Fibroblast of pulmonary artery (primary cell): ENCODE data around the gene HLA-DPB1.

ENCODE experiments used
- DNase-seq: peaks from one replicate; pipeline ENCODE4 v3.0.0-alpha.2; 2010; ENCODE audit warnings: low read depth
- H3K4me3 ChIP-seq: replicated peaks from 2 replicates; pipeline ENCODE4 v1.5.1; 2011; ENCODE audit warnings: low read depth, mild to moderate bottlenecking, control low read depth, low read length, moderate library complexity
- TF ChIP-seq, protein P1 (sequence below): IDR thresholded peaks from 2 replicates; pipeline ENCODE4 v1.5.1; 2011; ENCODE audit warnings: mild to moderate bottlenecking, control low read depth, low read length, inconsistent platforms; ENCODE audit errors: missing control alignments

HLA-DPB1 gene

DNA sequence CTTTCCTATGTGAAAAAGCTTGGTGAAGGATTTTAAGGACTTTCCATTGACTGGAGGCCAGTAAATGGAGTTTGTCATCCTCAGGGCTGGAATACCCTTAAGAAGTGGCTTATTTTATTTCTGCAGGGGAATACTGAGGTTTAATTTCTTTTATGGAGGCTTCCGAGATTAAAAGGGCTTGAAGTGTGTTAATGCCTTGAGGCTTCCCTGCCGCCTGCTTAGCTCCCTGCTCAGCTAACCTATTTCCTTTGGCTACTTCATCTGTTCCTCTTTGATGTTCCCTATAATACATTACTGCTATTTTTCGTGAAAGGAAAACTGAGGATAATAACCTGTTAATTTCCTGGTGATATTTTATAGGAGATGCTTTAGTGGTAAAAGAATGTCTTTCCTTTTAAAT, 44.2 kb downstream of the HLA-DPB1 start:
- no peak for DNase-seq
- TF ChIP-seq, protein P1, sequence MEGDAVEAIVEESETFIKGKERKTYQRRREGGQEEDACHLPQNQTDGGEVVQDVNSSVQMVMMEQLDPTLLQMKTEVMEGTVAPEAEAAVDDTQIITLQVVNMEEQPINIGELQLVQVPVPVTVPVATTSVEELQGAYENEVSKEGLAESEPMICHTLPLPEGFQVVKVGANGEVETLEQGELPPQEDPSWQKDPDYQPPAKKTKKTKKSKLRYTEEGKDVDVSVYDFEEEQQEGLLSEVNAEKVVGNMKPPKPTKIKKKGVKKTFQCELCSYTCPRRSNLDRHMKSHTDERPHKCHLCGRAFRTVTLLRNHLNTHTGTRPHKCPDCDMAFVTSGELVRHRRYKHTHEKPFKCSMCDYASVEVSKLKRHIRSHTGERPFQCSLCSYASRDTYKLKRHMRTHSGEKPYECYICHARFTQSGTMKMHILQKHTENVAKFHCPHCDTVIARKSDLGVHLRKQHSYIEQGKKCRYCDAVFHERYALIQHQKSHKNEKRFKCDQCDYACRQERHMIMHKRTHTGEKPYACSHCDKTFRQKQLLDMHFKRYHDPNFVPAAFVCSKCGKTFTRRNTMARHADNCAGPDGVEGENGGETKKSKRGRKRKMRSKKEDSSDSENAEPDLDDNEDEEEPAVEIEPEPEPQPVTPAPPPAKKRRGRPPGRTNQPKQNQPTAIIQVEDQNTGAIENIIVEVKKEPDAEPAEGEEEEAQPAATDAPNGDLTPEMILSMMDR: no peak
- no peak overlapping the region for H3K4me3 ChIP-seq

DNA sequence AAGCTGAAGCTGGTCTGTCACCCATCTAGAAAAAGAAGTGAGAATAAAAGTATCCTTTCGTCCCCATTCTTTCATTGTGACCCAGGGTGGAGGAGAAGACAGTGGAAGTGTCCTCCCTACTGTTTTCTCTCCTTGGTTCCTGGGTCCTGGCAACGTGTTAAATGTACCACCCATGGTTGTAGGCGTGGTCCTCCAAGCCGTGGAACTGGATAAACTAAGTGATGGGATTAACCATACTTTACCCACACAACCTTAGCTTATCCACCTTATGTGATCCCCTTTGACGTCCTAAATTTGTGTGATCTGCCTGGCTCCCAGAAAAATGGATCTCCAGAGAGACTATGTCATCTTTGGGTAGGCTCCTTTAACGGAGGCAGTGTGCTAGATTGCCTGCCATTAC, 47.4 kb downstream of the HLA-DPB1 start:
- TF ChIP-seq, protein P1: no peak
- no peak for DNase-seq
- H3K4me3 ChIP-seq: no peak overlapping the region

DNA sequence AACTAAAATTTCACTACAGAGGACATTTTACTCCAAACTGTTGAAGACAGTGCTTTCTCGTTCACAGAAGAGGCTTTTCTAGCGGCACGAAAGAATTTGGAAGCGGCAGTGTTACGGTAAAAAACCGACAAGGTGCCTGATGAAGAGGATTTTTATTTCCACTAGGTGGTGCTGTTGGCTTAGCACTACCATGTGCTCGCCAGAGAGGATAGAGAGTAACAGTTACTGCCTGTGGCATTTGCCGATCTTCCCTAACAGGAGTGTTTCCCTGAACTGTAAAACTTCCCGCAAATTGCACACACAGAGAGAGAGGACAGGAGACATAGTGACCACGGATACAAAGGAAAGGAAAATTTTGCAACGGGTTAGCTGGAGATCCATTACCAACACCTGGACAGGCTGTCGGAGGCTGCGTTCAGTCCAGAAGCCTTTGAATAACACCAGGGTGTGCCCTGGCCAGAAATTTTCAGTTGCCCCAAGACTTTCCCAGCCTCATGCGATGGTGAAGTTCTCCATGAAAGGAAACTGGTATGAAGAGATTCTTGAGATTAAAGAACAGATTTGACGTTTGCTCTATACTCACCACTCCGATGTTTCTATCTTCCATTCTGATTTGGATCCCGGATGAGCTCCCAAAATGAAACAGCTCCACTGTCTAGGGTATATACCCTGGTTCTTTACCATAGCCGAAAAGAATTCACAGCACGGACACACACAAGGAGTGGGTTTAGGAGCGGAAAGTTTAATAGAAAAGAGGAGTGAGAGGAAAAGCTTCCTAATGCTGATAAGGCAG, 48.1 kb downstream of the HLA-DPB1 start:
- H3K4me3 ChIP-seq: no peak overlapping the region
- TF ChIP-seq, protein P1: peak; percentile 32
- DNase-seq: peak; percentile 37

DNA sequence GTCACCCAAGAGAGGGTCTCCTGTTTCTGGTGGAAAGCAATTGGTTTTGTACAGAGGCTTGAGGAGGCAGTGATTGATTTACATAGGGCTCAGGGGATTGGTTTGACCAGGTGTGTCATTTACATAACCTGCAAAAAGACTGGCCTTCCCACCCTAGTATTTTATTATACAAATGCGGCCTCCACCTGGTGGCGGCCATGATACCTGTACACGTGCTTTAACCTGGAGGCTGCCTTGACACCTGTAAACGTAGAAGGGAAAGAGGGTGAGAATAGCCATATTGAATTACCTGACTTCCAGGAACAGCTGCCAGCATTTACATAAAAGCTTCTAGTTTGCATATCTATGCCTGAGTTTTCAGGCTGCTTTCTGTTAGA, 48.7 kb downstream of the HLA-DPB1 start:
- no peak for DNase-seq
- TF ChIP-seq, protein P1: no peak
- H3K4me3 ChIP-seq: no peak overlapping the region

DNA sequence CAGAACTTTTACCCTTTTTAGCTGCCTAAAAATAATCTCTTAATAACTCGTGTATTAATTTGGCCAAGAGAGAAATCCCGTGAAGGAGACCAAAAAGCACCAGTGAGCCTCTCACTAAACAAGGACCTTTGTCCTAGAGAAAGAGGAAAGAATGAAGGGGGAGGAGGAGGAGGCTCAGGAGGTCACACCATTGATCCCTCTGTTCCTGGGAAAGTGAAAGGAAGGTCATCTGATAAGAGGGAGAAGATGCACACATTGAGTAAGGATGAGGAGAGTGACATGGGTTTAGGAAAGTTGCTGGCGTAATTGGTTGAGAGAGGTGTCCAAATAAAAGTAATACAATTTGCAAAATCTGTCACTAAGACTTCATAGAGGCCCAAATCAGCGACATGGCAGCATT, 49.2 kb downstream of the HLA-DPB1 start:
- no peak overlapping the region for H3K4me3 ChIP-seq
- TF ChIP-seq, protein P1: no peak
- DNase-seq: no peak

DNA sequence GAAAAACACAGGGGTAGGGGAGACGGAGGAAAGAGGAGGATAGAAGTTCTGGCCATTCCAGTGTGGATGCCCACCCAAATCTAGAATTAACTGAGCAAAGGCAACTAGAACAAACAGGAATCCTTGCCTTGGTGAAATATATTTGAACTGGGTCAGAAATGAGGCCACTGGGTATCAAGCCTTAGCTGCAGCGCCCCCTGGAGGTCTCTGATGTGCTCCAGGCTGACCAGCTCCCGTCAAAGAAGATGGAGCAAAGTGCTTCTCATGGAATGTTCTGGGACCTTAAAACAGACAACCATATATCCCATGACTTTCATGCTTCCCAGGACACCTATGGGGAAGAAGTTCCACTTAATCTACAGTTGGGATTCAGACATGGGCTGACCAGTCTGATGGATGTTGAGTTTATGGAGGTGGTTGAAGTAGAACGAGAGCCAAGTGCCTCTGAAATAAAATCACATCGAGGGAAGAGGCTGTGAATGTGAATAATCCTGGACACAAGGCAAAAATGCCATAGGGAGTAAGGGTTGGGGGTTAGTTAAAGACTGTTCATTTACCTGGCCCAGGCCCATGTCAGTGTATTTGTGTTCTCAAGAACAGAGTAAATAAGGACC, 50.4 kb downstream of the HLA-DPB1 start:
- TF ChIP-seq, protein P1: peak; percentile 74

More for the DNA sequence above, 50.4 kb downstream of the HLA-DPB1 start:
- DNase-seq: peak; percentile 50
- no peak overlapping the region for H3K4me3 ChIP-seq
